HG02623 (cell line): Measurements from ENCODE around the gene MOV10.

Experiments used
- ATAC-seq: cut with Tn5 transposase; IDR thresholded peaks from one replicate; pipeline ENCODE4 v1.9.1; 2021; ENCODE audit warnings: moderate library complexity; ENCODE audit not compliant: unreplicated experiment

MOV10 gene

GRCh38 chr1:112698366-112699310 lies 24.2 kb downstream of the MOV10 start:
- no peak for ATAC-seq

DNA sequence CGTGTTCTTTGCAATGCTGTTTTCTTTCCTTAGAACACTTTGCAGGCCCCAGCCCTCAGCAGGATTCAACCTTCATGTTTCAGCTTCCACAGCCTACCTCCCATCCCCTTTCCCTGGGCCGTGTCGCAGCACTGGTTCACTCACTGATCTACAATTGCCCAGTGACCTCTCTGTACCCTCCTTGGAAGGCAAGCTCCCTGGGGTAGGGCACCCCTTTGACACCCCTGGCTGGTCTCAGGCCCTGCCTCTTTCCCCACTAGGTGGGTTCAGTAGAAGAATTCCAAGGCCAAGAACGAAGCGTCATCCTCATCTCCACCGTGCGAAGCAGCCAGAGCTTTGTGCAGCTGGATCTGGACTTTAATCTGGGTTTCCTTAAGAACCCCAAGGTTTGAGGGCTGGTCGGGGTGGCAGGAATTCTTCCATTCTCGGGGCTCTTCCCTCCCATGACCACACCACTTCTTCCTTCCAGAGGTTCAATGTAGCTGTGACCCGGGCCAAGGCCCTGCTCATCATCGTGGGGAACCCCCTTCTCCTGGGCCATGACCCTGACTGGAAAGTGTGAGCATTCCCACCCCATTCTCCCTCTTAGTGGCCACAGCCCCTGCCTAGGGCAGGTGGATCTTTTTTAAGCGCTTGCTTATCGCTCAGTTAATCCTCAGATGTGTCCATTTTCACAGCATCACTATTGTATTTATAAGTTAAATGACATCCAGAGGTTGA lies 25.1 kb downstream of the MOV10 start:
- no peak for ATAC-seq

GRCh38 chr1:112700290-112701226 lies 26.1 kb downstream of the MOV10 start:
- ATAC-seq: peak; percentile 41

DNA sequence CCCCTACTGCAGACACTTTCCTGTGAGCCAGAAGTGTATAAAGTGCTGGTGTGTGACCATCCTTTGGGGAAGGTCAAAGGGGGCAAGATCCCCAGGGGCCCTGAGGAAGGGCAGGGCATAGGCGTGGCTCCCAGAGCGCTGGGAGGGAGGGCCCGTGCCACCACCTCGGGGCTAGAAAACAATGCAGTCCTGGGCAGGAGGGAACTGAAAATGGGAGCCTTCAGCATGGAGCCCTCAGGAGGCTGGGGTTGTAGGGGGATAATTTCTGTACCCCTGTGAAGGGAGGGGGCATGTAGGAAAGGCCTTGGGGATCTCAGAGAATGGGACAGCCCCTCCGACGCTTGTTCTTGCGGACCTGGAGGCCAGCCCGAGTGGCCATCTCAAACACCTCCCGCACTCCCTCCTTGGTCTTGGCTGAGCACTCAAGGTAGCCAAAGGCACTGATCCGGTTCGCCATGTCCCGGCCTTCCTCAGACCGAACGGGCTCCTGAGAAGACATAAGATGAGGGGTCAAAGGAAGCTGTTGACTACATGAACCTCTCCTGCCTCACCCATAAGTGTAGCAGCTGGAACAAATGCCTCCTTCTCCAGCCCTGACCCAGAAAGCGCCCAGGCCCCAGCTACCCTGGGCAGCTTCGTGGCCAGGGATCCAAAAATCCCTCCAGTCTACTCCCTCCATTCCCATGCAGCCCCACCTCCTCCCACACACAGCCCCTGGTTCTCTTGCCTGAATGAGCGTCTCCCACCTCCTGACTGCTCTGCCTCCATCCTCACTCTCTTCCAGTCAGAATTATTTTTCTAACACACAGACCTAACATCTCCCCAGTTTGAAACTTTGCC lies 27.0 kb downstream of the MOV10 start:
- ATAC-seq: no peak

- no peak for ATAC-seq
These were observed 27.6 kb downstream of the MOV10 start for GRCh38 chr1:112702067-112702395.

- no peak for ATAC-seq
These were observed 28.2 kb downstream of the MOV10 start for GRCh38 chr1:112702420-112703261.

DNA sequence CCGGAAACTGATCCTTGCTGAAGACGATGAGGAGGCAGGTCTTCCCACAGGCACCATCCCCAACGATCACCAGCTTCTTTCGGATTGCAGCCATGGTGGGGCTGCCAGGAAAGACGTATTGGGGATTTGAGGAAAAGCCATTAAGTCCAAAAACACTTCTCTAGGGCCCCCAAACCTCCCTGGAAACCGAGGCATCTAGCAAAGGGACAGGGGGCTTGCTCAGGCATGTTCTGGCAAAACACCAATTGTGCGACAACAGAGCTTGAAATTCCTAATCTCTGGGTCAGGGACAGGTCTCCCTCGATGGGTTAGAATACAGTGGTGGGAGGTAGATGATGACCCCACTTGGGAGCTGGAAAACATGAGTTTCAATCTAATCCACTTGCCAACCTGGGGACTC lies 29.2 kb downstream of the MOV10 start:
- no peak for ATAC-seq

DNA sequence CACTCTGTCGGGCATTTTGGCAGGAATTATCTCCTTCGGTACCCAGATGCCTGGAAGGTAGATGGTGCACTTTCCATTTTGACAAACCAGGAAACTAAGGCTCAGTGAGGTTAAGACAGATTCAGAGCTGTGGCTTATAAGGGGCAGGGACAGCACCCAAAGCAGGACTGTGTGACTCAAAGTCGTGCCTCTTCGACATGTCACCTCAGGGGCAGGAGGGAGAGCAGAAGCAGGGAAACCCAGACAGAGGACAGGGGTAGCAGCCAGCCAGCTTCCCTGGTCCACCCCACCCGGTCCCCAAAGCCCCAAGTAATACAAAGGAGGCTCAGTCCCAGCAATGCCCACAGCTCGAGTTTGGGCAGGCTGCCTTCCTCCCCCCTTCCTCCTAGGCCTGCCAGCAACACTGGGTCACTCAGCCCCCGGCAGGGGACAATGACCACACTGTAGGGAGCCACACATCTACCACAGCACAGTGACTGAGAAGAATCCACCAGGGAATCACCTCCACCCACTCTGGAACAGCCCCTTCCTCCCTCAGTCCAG lies 30.0 kb downstream of the MOV10 start:
- peak; percentile 2 for ATAC-seq

DNA sequence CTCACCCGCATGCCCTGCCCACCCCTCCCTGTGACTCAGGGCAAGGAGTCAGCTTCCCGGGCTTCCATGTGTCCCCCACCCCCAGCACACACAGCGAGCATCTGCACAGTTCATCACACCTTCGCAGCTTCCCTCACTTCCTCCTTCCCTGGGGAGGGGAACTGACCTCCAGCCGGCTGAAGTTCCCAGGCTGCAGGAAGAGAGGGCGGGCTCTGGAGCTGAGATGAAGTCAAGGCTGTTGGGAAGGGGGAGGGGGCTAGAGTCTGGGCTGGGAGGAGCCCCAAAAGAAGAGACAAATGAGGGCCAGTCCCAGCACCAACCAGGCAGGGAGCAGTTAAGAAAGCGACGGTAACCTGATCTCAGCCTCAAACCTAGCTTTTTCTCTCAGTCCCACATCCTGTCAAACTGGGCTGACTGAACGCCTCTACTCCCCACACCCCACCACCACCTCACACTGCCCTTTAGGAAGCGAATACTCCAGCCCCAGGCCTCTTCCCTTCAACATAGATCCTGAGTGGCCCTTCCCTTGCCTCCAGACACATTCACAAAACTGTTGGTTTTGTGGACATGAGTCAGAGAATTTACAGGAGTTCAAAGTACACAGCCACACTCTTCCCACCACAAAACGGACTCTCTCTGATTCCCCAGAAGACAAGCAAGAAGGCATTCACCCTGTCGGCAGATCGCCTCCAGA lies 30.6 kb downstream of the MOV10 start:
- ATAC-seq: peak; percentile 48

- peak; percentile 63 for ATAC-seq
These were observed 32.2 kb downstream of the MOV10 start, which contains the start of gene RHOC for GRCh38 chr1:112706505-112707220. TSS of gene RHOC (minus strand) at chr1:112707127. CDS start at chr1:112703799, 3,328 bp downstream.

DNA sequence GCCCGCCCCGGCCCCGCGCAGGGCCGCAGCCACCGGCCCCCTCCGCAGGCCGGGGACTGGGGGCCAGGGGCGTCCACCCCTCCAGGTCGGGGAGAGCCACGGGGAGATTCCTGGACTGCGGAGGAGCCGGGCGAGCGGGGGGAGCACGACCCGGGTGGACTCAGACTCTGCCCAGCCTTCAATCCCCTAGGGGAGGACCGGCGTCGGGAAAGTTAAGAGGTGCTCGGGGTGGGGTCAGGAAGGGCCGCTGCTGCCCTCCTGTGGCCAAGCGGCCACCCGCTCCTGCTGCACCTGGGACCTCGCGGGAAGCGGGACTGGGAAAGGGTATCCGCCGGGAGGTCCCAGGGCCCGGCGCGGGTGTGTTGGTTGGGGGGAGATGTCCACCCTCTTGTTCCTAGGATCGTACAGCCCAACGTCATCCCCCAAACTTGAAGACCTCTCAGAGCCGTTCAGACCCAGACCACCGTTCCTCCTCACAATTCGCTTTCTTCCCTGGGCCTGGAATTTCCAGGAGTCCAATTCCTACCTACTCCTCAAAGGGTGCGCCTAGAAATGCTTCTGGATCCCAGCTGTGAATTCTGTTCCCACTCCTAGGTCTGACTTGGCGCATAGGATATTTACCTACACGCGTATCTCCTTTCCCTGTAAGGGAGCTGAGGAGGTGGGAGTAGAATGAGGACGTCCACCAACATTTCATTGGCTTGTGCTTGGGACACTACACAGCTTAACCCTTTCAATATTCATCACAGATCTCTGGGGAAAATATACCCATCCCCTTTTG lies 33.0 kb downstream of the MOV10 start:
- peak; percentile 63 for ATAC-seq

DNA sequence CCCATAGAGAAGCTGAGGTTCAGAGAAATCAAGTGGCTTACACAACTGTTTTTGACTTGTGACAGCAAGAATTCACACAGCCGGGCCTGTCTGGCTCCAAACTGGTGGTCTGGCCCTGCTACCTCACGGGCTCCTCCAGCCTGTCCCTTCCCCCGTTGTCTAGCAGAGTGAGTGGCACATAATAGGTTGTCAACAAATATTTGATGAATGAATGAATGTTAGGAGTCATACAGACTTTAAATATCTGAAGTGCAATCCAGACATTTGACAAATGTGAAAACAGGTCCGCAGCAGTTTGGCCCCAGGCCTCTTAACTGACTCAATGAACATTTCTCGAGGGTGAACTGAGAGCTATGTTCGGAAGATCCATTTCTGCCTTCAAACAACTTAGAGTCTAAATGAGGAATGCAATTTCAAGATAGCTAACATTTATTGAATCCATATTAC lies 33.6 kb downstream of the MOV10 start:
- ATAC-seq: no peak

DNA sequence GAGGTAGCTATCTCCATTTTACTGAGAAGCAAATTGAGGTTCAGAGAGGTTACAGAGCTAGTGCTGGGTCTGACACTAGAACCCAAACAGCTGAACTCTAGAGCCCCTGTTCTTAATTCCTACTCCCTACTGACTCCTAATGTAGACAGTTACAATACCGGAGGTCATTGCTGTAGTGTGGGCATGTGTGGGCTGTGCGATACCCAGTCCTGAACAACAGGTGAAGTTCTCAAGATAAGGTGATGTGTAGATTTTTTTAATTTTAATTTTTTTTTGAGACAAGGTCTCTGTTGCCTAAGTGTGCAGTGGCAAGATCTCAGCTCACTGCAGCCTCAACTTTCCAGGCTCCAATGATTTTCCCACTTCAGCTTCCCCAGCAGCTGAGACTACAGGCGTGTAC lies 34.0 kb downstream of the MOV10 start:
- ATAC-seq: no peak

DNA sequence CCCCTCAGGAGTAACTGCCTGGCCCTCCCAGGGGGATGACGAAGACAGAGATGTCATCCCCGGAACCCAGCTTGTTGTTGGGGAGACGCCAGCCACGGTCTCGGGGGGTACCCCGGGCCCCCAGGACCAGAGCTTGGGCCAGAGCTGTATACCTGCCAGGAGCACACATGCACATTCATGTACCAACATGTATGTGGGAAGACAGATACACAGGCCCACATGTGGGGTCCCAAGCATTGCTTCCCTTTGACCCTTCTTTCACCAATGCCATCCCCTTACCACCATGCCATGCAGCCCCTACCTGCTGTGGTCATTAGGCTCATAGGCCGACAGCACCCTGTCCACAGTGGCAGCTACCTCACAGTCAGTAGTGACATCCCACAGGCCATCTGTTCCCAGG lies 35.7 kb downstream of the MOV10 start:
- ATAC-seq: no peak

DNA sequence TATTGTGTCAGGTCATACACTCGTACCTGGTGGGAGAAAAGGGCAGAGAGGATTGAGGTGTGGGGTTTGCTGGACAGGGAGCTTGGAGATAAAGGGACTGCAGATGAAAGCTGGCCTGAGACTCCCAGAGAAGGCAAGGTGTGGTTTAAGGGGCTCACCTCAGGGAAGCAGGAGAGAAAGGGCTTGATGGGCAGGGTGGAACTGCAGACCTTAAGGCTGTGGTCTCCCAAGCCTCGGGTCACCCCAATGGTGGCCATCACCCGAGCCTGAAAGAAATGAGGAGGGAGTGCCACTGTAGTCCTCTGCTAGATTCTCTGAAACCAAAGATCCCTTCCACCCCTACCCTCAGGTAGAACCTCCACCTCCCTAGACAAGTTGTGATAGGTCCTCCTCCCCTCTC lies 36.1 kb downstream of the MOV10 start:
- no peak for ATAC-seq

GRCh38 chr1:112711041-112711440 lies 36.6 kb downstream of the MOV10 start:
- no peak for ATAC-seq

DNA sequence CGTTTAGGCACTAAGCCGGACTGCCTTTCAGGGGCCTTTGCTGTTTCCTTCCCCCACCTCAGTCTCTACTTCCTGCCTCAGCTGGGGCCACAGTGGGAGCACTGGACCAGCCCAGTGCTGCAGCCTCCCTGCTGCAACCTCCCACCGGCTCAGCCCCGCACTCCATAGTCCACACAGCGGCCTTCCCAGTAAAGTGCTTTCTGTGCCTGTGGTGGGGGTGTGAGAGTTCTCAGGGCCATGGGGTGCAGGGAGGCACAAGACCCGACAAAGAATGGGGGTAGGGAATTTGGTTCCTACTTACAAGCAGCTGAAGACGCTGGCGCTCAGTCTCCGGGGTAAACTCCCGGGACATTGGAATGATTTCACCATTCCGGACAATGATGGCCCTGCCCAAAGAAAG lies 37.2 kb downstream of the MOV10 start:
- no peak for ATAC-seq
